Bone marrow (tissue), 2 donors: ENCODE data around the gene CR1L.
"Not testable (repeated sequence)": the region's sequence is repeated elsewhere in the genome, so short reads cannot be mapped to it uniquely, and the experiment has no call there.

Experiments
- DNase-seq, 2 donors: peaks; one replicate each; lab custom pipeline; 2025; lab: John Stamatoyannopoulos, UW

CR1L gene

GRCh38 chr1:207682872-207683434 lies 38.0 kb downstream of the CR1L start:
- not testable (repeated sequence) for DNase-seq

- not testable (repeated sequence) for DNase-seq
Observed at GRCh38 chr1:207690551-207690950, 45.6 kb downstream of the CR1L start.

- no peak for DNase-seq
Observed at GRCh38 chr1:207691010-207691409, 46.1 kb downstream of the CR1L start.

GRCh38 chr1:207691841-207692240 lies 46.9 kb downstream of the CR1L start:
- no peak for DNase-seq

- not testable (repeated sequence) for DNase-seq
Observed at GRCh38 chr1:207692291-207692690, 47.4 kb downstream of the CR1L start.

GRCh38 chr1:207695891-207696290 lies 51.0 kb downstream of the CR1L start:
- DNase-seq: no peak

GRCh38 chr1:207698822-207699483 lies 54.0 kb downstream of the CR1L start:
- DNase-seq: peak in 1 of 2 donors; percentile 6

- no peak for DNase-seq
Observed at GRCh38 chr1:207702317-207702716, 57.4 kb downstream of the CR1L start.

GRCh38 chr1:207703712-207704111 lies 58.8 kb downstream of the CR1L start:
- DNase-seq: no peak

- not testable (repeated sequence) for DNase-seq
Observed at GRCh38 chr1:207708004-207708403, 63.1 kb downstream of the CR1L start.

- no peak for DNase-seq
Observed at GRCh38 chr1:207711285-207711684, 66.4 kb downstream of the CR1L start.

GRCh38 chr1:207712701-207713100 lies 67.8 kb downstream of the CR1L start:
- not testable (repeated sequence) for DNase-seq

- DNase-seq: no peak
Observed at GRCh38 chr1:207713529-207713928, 68.6 kb downstream of the CR1L start.

- no peak for DNase-seq
Observed at GRCh38 chr1:207719234-207719633, 74.3 kb downstream of the CR1L start.

- not testable (repeated sequence) for DNase-seq
Observed at GRCh38 chr1:207728200-207728858, 83.4 kb downstream of the CR1L start.

GRCh38 chr1:207737503-207738157 lies 92.7 kb downstream of the CR1L start:
- not testable (repeated sequence) for DNase-seq

GRCh38 chr1:207738158-207738659 lies 93.3 kb downstream of the CR1L start:
- DNase-seq: not testable (repeated sequence)

- no peak for DNase-seq
Observed at GRCh38 chr1:207740207-207740606, 95.3 kb downstream of the CR1L start.

- no peak for DNase-seq
Observed at GRCh38 chr1:207742850-207743555, 98.1 kb downstream of the CR1L start.

GRCh38 chr1:207744000-207744534 lies 99.1 kb downstream of the CR1L start:
- DNase-seq: no peak

GRCh38 chr1:207745285-207745684 lies 100.4 kb downstream of the CR1L start:
- no peak for DNase-seq
